Neural cell (in vitro differentiated cells): Measurements from ENCODE around the gene IMMP2L. TPM values are rescaled to one million over a fixed set of nuclear protein-coding genes. Genes with fewer than 3 reads are reported as not detected.

Experiments used
- H2AFZ ChIP-seq: fragments of 200-600, 300-800 bp; sonication (generic), shearing (Covaris generic); 2 replicates; pipeline ENCODE4 v1.6.0; 2014; ENCODE audit warnings: low read depth, mild to moderate bottlenecking, antibody characterized with exemption, low read length, moderate library complexity
- H3F3A ChIP-seq: fragments of 200-600 bp; shearing (Covaris generic); 2 replicates; pipeline ENCODE4 v1.6.1; 2016; ENCODE audit warnings: mild to moderate bottlenecking, moderate library complexity, mixed read lengths, antibody characterized with exemption, low read length; ENCODE audit not compliant: insufficient read depth, poor library complexity, severe bottlenecking
- H3K27ac ChIP-seq: fragments of 200-600, 300-800 bp; sonication (generic), shearing (Covaris generic); 2 replicates; pipeline ENCODE4 v1.5.1; 2014; ENCODE audit warnings: mild to moderate bottlenecking, low read length, moderate library complexity
- H3K27me3 ChIP-seq: fragments of 300-800, 200-600 bp; sonication (generic), shearing (Covaris generic); 2 replicates; pipeline ENCODE4 v1.6.0; 2014; ENCODE audit warnings: mild to moderate bottlenecking, low read depth, low read length, moderate library complexity; ENCODE audit not compliant: insufficient read depth
- H3K36me3 ChIP-seq: fragments of 300-800, 200-600 bp; sonication (generic), shearing (Covaris generic); 2 replicates; pipeline ENCODE4 v1.5.1; 2014; ENCODE audit warnings: mild to moderate bottlenecking, antibody characterized with exemption, low read length, moderate library complexity; ENCODE audit not compliant: insufficient read depth
- H3K4me2 ChIP-seq: fragments of 300-800, 200-600 bp; sonication (generic), shearing (Covaris generic); 2 replicates; pipeline ENCODE4 v1.6.0; 2014; ENCODE audit warnings: mild to moderate bottlenecking, low read length
- H3K4me3 ChIP-seq: fragments of 300-800, 200-600 bp; sonication (generic), shearing (Covaris generic); 2 replicates; pipeline ENCODE4 v1.5.1; 2014; ENCODE audit warnings: mild to moderate bottlenecking, low read length, moderate library complexity
- H3K79me2 ChIP-seq: fragments of 200-600 bp; shearing (Covaris generic); replicated peaks from 2 replicates; pipeline ENCODE4 v1.6.0; 2014; ENCODE audit warnings: mild to moderate bottlenecking, low read length, moderate library complexity; ENCODE audit not compliant: insufficient read depth
- H3K9ac ChIP-seq: fragments of 300-800, 200-600 bp; sonication (generic), shearing (Covaris generic); 2 replicates; pipeline ENCODE4 v1.6.1; 2016; ENCODE audit warnings: mild to moderate bottlenecking, low read length, mixed read lengths
- H3K9me2 ChIP-seq: fragments of 200-600 bp; shearing (Covaris generic); 2 replicates; pipeline ENCODE4 v1.6.1; 2016; ENCODE audit warnings: mild to moderate bottlenecking, low read length, mixed read lengths; ENCODE audit not compliant: insufficient read depth
- H3K9me3 ChIP-seq: fragments of 200-600, 300-800 bp; sonication (generic), shearing (Covaris generic); 2 replicates; pipeline ENCODE4 v1.6.1; 2016; ENCODE audit warnings: mild to moderate bottlenecking, mixed run types, low read length, moderate library complexity, mixed read lengths
- H4K20me1 ChIP-seq: fragments of 200-600 bp; shearing (Covaris generic); 2 replicates; pipeline ENCODE4 v1.6.1; 2016; ENCODE audit warnings: mild to moderate bottlenecking, mixed run types; ENCODE audit not compliant: insufficient read depth
- EP300 ChIP-seq: fragments of 450-650 bp; conservative IDR thresholded peaks from 2 replicates; pipeline ENCODE4 v1.6.1; 2014; ENCODE audit warnings: antibody characterized with exemption, mild to moderate bottlenecking, moderate library complexity; ENCODE audit not compliant: poor library complexity, severe bottlenecking
- EZH2 ChIP-seq: fragments of 200-600, 300-800 bp; shearing (Covaris generic), sonication (generic); IDR thresholded peaks from 2 replicates; pipeline ENCODE4 v1.6.1; 2014; ENCODE audit warnings: antibody characterized with exemption, low read length, borderline replicate concordance, mild to moderate bottlenecking; ENCODE audit not compliant: insufficient read depth, poor library complexity, severe bottlenecking
- MXI1 ChIP-seq: fragments of 450-650 bp; conservative IDR thresholded peaks from 2 replicates; pipeline ENCODE4 v1.6.1; 2014; ENCODE audit warnings: antibody characterized with exemption, mild to moderate bottlenecking; ENCODE audit not compliant: poor library complexity, severe bottlenecking
- POLR2AphosphoS5 ChIP-seq: IDR thresholded peaks from 2 replicates; pipeline ENCODE4 v1.6.1; 2012
- RAD21 ChIP-seq: fragments of 450-650 bp; conservative IDR thresholded peaks from 2 replicates; pipeline ENCODE4 v1.6.1; 2014; ENCODE audit warnings: antibody characterized with exemption, mild to moderate bottlenecking, moderate library complexity
- SMC3 ChIP-seq: fragments of 450-650 bp; conservative IDR thresholded peaks from 2 replicates; pipeline ENCODE4 v1.6.1; 2014; ENCODE audit warnings: antibody characterized with exemption, mild to moderate bottlenecking, moderate library complexity; ENCODE audit not compliant: poor library complexity
- TAF1 ChIP-seq: IDR thresholded peaks from 2 replicates; pipeline ENCODE4 v1.6.1; 2012; ENCODE audit warnings: low read depth
- polyA plus RNA-seq: library from polyadenylated mRNA; depleted of rRNA; stranded (reverse); fragments of >200 nt; gene quantifications from 2 replicates; pipeline ENCODE4 v1.2.3, GENCODE V29; 2014
- small RNA-seq, 3 experiments: library from RNA; depleted of rRNA; stranded (forward); fragments of <200 nt; gene quantifications; one replicate each; pipeline ENCODE3, GENCODE V24; 2012
- TF ChIP-seq, protein P1 (sequence below): fragments of 450-650 bp; IDR thresholded peaks from 2 replicates; pipeline ENCODE4 v1.5.1; 2014; ENCODE audit warnings: antibody characterized with exemption, mild to moderate bottlenecking, moderate library complexity; ENCODE audit not compliant: poor library complexity, severe bottlenecking
- TF ChIP-seq, protein P2 (sequence below): IDR thresholded peaks from 2 replicates; pipeline ENCODE4 v1.6.1; 2012; ENCODE audit warnings: borderline replicate concordance

IMMP2L gene
- polyA plus RNA-seq, 1 donor from 2014 or later = 9.7 TPM

DNA sequence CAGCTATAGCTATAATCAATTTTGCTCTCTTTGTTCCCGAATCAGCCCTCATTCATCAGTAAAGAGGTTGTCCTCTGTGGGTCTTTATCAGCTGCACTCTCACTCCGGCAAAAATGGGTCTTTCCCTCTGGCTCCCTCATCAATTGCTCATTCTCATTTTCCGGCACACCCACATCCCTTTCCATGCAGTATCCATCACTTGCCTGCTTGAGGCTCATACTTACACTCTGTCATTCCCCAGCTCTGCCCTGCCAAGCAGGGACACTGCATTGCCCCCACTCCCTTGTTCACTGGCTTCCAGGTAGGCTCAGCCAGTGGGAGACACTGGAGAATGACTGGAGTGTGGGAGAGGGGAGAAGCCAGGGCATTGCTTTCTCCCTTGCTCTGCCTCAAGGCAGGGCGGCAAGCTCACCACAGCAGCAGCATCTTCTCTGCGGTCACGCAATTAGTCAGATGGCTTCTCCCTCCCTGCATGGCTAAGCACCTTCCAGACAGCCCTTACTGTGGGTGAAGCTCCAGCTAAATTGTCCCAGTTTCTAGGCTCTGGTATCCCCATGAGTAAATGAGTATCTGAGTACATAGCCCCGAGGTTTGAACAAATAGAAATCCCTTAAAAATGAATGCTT lies 942.1 kb downstream of the IMMP2L start:
- Histone ChIP-seq H4K20me1 (no peaks in the 10 kb centered on the region), H3K4me3 (no peak overlapping the region), H3K4me2 (no peak overlapping the region), H3K27ac (no peak overlapping the region), H3K79me2 (no peaks in the 10 kb centered on the region), H2AFZ (no peak overlapping the region), H3K9me2 (no peaks in the 10 kb centered on the region), H3F3A (no peaks in the 10 kb centered on the region), H3K9ac (no peak overlapping the region), H3K9me3 (no peaks in the 10 kb centered on the region), H3K36me3 (no peaks in the 10 kb centered on the region), H3K27me3 (no peaks in the 10 kb centered on the region)
- TF ChIP-seq EZH2 (no peak), RAD21 (no peak), SMC3 (no peak), EP300 (no peak), POLR2AphosphoS5 (no peak), MXI1 (no peak), TAF1 (no peak)
- TF ChIP-seq, protein P1, sequence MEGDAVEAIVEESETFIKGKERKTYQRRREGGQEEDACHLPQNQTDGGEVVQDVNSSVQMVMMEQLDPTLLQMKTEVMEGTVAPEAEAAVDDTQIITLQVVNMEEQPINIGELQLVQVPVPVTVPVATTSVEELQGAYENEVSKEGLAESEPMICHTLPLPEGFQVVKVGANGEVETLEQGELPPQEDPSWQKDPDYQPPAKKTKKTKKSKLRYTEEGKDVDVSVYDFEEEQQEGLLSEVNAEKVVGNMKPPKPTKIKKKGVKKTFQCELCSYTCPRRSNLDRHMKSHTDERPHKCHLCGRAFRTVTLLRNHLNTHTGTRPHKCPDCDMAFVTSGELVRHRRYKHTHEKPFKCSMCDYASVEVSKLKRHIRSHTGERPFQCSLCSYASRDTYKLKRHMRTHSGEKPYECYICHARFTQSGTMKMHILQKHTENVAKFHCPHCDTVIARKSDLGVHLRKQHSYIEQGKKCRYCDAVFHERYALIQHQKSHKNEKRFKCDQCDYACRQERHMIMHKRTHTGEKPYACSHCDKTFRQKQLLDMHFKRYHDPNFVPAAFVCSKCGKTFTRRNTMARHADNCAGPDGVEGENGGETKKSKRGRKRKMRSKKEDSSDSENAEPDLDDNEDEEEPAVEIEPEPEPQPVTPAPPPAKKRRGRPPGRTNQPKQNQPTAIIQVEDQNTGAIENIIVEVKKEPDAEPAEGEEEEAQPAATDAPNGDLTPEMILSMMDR = no peak
- TF ChIP-seq, protein P2, sequence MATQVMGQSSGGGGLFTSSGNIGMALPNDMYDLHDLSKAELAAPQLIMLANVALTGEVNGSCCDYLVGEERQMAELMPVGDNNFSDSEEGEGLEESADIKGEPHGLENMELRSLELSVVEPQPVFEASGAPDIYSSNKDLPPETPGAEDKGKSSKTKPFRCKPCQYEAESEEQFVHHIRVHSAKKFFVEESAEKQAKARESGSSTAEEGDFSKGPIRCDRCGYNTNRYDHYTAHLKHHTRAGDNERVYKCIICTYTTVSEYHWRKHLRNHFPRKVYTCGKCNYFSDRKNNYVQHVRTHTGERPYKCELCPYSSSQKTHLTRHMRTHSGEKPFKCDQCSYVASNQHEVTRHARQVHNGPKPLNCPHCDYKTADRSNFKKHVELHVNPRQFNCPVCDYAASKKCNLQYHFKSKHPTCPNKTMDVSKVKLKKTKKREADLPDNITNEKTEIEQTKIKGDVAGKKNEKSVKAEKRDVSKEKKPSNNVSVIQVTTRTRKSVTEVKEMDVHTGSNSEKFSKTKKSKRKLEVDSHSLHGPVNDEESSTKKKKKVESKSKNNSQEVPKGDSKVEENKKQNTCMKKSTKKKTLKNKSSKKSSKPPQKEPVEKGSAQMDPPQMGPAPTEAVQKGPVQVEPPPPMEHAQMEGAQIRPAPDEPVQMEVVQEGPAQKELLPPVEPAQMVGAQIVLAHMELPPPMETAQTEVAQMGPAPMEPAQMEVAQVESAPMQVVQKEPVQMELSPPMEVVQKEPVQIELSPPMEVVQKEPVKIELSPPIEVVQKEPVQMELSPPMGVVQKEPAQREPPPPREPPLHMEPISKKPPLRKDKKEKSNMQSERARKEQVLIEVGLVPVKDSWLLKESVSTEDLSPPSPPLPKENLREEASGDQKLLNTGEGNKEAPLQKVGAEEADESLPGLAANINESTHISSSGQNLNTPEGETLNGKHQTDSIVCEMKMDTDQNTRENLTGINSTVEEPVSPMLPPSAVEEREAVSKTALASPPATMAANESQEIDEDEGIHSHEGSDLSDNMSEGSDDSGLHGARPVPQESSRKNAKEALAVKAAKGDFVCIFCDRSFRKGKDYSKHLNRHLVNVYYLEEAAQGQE = no peak

Small RNA genes within 50 kb of the gene (small RNA-seq; reads per million reads assigned to genes)
- gene AC003989.2 = 0 reads per million in 3 experiments
